Measurements from ENCODE around the gene PIAS4.

The PIAS4 gene

GRCh38 chr19:3978145-3978544 is 29.4 kb upstream of the PIAS4 start:
- DNase-seq (ENCODE audit: low read depth) = no peak
- H3K4me3 ChIP-seq (replicated peaks; ENCODE audit: low read depth, low read length) = no peak overlapping the region
- no peak for TF ChIP-seq CTCF (IDR thresholded peaks at IDR 0.05; ENCODE audit: low read length, missing control alignments)

GRCh38 chr19:3979289-3979673 is 28.3 kb upstream of the PIAS4 start:
- TF ChIP-seq CTCF (IDR thresholded peaks at IDR 0.05; ENCODE audit: low read length, missing control alignments) = no peak
- no peak for DNase-seq (ENCODE audit: low read depth)

GRCh38 chr19:3979674-3980352 is 27.7 kb upstream of the PIAS4 start:
- TF ChIP-seq CTCF (IDR thresholded peaks at IDR 0.05; ENCODE audit: low read length, missing control alignments) = no peak
- no peak overlapping the region for H3K4me3 ChIP-seq (replicated peaks; ENCODE audit: low read depth, low read length)
- DNase-seq (ENCODE audit: low read depth) = no peak

More at GRCh38 chr19:3979289-3979673, 28.3 kb upstream of the PIAS4 start:
- no peak overlapping the region for H3K4me3 ChIP-seq (replicated peaks; ENCODE audit: low read depth, low read length)

- no peak overlapping the region for H3K4me3 ChIP-seq (replicated peaks; ENCODE audit: low read depth, low read length)
- no peak for TF ChIP-seq CTCF (IDR thresholded peaks at IDR 0.05; ENCODE audit: low read length, missing control alignments)
- DNase-seq (ENCODE audit: low read depth) = no peak
These were observed 26.9 kb upstream of the PIAS4 start for GRCh38 chr19:3980353-3981251.

GRCh38 chr19:3981373-3981735 is 26.2 kb upstream of the PIAS4 start:
- no peak for DNase-seq (ENCODE audit: low read depth)
- no peak overlapping the region for H3K4me3 ChIP-seq (replicated peaks; ENCODE audit: low read depth, low read length)
- TF ChIP-seq CTCF (IDR thresholded peaks at IDR 0.05; ENCODE audit: low read length, missing control alignments) = no peak

GRCh38 chr19:3981736-3982681 is 25.5 kb upstream of the PIAS4 start:
- no peak for TF ChIP-seq CTCF (IDR thresholded peaks at IDR 0.05; ENCODE audit: low read length, missing control alignments)
- no peak for DNase-seq (ENCODE audit: low read depth)
- no peak overlapping the region for H3K4me3 ChIP-seq (replicated peaks; ENCODE audit: low read depth, low read length)

Data from fibroblast of pulmonary artery (primary cell).